Testis (tissue), 3 donors: ENCODE results near the gene RASSF3. TPM values are rescaled to one million over a fixed set of nuclear protein-coding genes. Genes with fewer than 3 reads are reported as not detected.

ENCODE experiments used
- DNase-seq: peaks from one replicate; pipeline ENCODE4 v3.0.0-alpha.2; 2019
- H3K27ac ChIP-seq, 2 donors: fragments of 200-600 bp; sonication (generic); one replicate each; pipeline ENCODE4 v1.5.1; 2019
- H3K27me3 ChIP-seq: fragments of 200-600 bp; sonication (generic); one replicate; pipeline ENCODE4 v1.5.1; 2019
- H3K36me3 ChIP-seq: fragments of 200-600 bp; sonication (generic); one replicate; pipeline ENCODE4 v1.5.1; 2017; ENCODE audit warnings: low read depth; ENCODE audit errors: missing control alignments
- H3K4me1 ChIP-seq: fragments of 200-600 bp; sonication (generic); one replicate; pipeline ENCODE4 v1.5.1; 2019
- H3K4me3 ChIP-seq, 2 donors: fragments of 200-600 bp; sonication (generic); one replicate each; pipeline ENCODE4 v1.5.1; 2017 to 2019
- H3K9me3 ChIP-seq: fragments of 200-600 bp; sonication (generic); one replicate; pipeline ENCODE4 v1.5.1; 2017
- POLR2A ChIP-seq: fragments of 450-650 bp; IDR thresholded peaks from one replicate; pipeline ENCODE4 v1.6.1; 2017; ENCODE audit warnings: antibody characterized with exemption, mild to moderate bottlenecking, moderate library complexity
- WGBS, 2 donors: methylation state at CpG; one replicate each; pipeline ENCODE4 v1.1.5; 2018; 5-methylcytosine and 5-hydroxymethylcytosine counted together
- intact Hi-C: fragments of 100-400 bp; cut with DNase I; formaldehyde crosslinking; loops from one replicate; pipeline ENCODE4 v1.15.1; 2023; ENCODE audit warnings: low total_unique reads
- polyA plus RNA-seq: library from polyadenylated mRNA; stranded (reverse); fragments of 350-450 nt; fragmentation: Illumina TruSeq; extraction: RNeasy Lipid Tissue Mini Kit (QIAGEN cat#74804); gene quantifications from one replicate; pipeline ENCODE4 v1.2.3, GENCODE V29; 2014; ENCODE audit warnings: low read depth, low replicate concordance; ENCODE audit not compliant: insufficient read depth
- total RNA-seq, 2 donors: library from RNA; depleted of rRNA; stranded (reverse); fragments of >200 nt; gene quantifications; one replicate each; pipeline ENCODE4 v1.2.3, GENCODE V29; 2016
- TF ChIP-seq, protein P1 (sequence below), 3 experiments: fragments of 450-650 bp in 2 of 3; fragments of 200-600 bp in 1 of 3; sonication (generic) in 1 of 3; IDR thresholded peaks; one replicate each; pipeline ENCODE4 v1.5.1; 2016 to 2019; ENCODE audit warnings: antibody characterized with exemption in 3 of 3, mild to moderate bottlenecking in 2 of 3, moderate library complexity in 1 of 3

RASSF3 gene
- total and polyA plus RNA-seq, 3 donors from 2014 or later, result 20.3 to 27.5 (median 26.4) TPM

- intact Hi-C loops, result no loop called here
- Histone ChIP-seq H3K9me3 (no peaks in the 10 kb centered on the region), H3K27ac (no peak overlapping the region), H3K4me3 (no peak overlapping the region), H3K4me1 (peaks cover 9% of the 10 kb centered on the region), H3K36me3 (no peaks in the 10 kb centered on the region), H3K27me3 (no peaks in the 10 kb centered on the region)
- 57 to 62% methylated on average over 4 of the region's 4 CpGs for WGBS, 2 donors
- no peak for DNase-seq
- TF ChIP-seq POLR2A, result no peak
- TF ChIP-seq, protein P1, sequence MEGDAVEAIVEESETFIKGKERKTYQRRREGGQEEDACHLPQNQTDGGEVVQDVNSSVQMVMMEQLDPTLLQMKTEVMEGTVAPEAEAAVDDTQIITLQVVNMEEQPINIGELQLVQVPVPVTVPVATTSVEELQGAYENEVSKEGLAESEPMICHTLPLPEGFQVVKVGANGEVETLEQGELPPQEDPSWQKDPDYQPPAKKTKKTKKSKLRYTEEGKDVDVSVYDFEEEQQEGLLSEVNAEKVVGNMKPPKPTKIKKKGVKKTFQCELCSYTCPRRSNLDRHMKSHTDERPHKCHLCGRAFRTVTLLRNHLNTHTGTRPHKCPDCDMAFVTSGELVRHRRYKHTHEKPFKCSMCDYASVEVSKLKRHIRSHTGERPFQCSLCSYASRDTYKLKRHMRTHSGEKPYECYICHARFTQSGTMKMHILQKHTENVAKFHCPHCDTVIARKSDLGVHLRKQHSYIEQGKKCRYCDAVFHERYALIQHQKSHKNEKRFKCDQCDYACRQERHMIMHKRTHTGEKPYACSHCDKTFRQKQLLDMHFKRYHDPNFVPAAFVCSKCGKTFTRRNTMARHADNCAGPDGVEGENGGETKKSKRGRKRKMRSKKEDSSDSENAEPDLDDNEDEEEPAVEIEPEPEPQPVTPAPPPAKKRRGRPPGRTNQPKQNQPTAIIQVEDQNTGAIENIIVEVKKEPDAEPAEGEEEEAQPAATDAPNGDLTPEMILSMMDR (IDR thresholded peaks at IDR 0.05), result no peak
Observed at GRCh38 chr12:64670019-64670418, 59.7 kb downstream of the RASSF3 start.

DNA sequence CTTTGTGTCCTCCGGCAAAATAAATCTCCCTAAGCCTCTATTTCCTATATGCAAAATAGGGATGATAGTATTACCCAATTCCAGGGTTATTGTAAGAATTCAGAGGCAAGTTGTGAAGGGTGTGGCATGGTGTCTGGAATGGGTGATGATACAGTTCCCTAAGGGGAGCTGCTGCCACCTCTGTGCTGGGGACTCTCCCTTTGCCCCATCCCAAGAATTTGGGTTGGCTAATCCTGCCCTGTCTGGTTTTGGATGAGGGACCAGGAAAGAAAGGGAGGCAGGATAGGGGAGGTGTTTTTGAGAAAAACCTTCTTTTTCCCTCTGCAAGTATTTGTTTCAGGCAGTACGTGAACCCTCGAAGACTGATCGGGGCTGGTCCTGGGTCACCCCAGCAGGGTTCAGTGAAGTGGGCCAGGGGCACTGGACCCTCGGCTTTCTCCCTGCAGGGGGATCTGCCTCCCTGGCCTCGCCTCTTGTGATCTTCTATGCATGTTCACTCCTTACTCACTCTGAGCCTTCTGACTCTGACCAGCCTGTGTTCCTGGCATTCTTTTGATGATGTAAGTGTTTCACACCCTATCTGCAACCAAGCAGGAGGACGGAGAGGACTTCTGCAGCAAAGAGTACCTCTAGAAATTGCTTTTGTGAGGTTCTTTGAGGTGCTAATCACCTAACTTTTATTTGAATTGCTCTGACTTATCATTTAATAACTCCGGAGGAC is 60.8 kb downstream of the RASSF3 start:
- Histone ChIP-seq H3K4me3 (no peak overlapping the region), H3K4me1 (peaks cover 9% of the 10 kb centered on the region), H3K27ac (no peak overlapping the region), H3K9me3 (no peaks in the 10 kb centered on the region), H3K36me3 (no peaks in the 10 kb centered on the region), H3K27me3 (no peaks in the 10 kb centered on the region)
- intact Hi-C loops, result no loop called here
- DNase-seq, result no peak
- no peak for TF ChIP-seq POLR2A
- TF ChIP-seq, protein P1 (IDR thresholded peaks at IDR 0.05), result no peak
- WGBS, 2 donors, result 79 to 81% methylated on average over 8 of the region's 8 CpGs

- WGBS, 2 donors, result 77 to 82% methylated on average over 4 of the region's 4 CpGs
- DNase-seq, result no peak
- H3K9me3 ChIP-seq, result no peaks in the 10 kb centered on the region
- TF ChIP-seq POLR2A, result no peak
- TF ChIP-seq, protein P1 (IDR thresholded peaks at IDR 0.05), result no peak
- H3K4me3 ChIP-seq, result no peak overlapping the region
- intact Hi-C loops, result no loop called here
- no peaks in the 10 kb centered on the region for H3K27me3 ChIP-seq
- H3K36me3 ChIP-seq, result no peaks in the 10 kb centered on the region
- no peak overlapping the region for H3K27ac ChIP-seq
- H3K4me1 ChIP-seq, result peaks cover 9% of the 10 kb centered on the region
Observed at GRCh38 chr12:64671681-64672080, 61.4 kb downstream of the RASSF3 start.

GRCh38 chr12:64672925-64673409 is 62.7 kb downstream of the RASSF3 start:
- intact Hi-C loops, result no loop called here
- Histone ChIP-seq H3K36me3 (no peaks in the 10 kb centered on the region), H3K27ac (no peak overlapping the region), H3K4me3 (no peak overlapping the region), H3K4me1 (peaks cover 9% of the 10 kb centered on the region), H3K9me3 (no peaks in the 10 kb centered on the region), H3K27me3 (no peaks in the 10 kb centered on the region)
- DNase-seq, result no peak
- WGBS, 2 donors, result 47 to 49% methylated on average over 8 of the region's 8 CpGs
- TF ChIP-seq POLR2A, result no peak
- TF ChIP-seq, protein P1 (IDR thresholded peaks at IDR 0.05), result no peak
